Brain microvascular endothelial cell (primary cell): ENCODE results near the gene KCNQ1.

Source experiments
- DNase-seq: peaks from one replicate; pipeline ENCODE4 v3.0.0-alpha.2; 2020
- H3K27ac ChIP-seq: fragments of 250-450 bp; sonication (Bioruptor Pico); 2 replicates; pipeline ENCODE4 v1.5.1; 2020; ENCODE audit warnings: mild to moderate bottlenecking, moderate library complexity
- H3K27me3 ChIP-seq: fragments of 250-450 bp; sonication (Bioruptor Pico); replicated peaks from 2 replicates; pipeline ENCODE4 v1.5.1; 2020; ENCODE audit warnings: mild to moderate bottlenecking
- H3K36me3 ChIP-seq: fragments of 250-450 bp; sonication (Bioruptor Pico); replicated peaks from 2 replicates; pipeline ENCODE4 v1.5.1; 2020; ENCODE audit warnings: mild to moderate bottlenecking
- H3K4me3 ChIP-seq: 2 replicates; pipeline ENCODE4 v1.5.1; 2011; ENCODE audit warnings: low read depth, mild to moderate bottlenecking, control low read depth, low read length, moderate library complexity
- in situ Hi-C: cut with HindIII; loops from 2 replicates; pipeline ENCODE4 v1.10.0; 2017; ENCODE audit warnings: low sequenced_read_pairs, low pct_ligation_motif_present
- TF ChIP-seq, protein P1 (sequence below): IDR thresholded peaks from 2 replicates; pipeline ENCODE4 v1.5.1; 2011; ENCODE audit warnings: low read depth, mild to moderate bottlenecking, moderate library complexity, low read length, control low read depth, inconsistent platforms; ENCODE audit errors: missing control alignments

The KCNQ1 gene

GRCh38 chr11:2888266-2888968 is 443.6 kb downstream of the KCNQ1 start:
- in situ Hi-C loops = no loop called here
- no peak overlapping the region for H3K4me3 ChIP-seq
- H3K27me3 ChIP-seq = peaks cover 6% of the 10 kb centered on the region
- DNase-seq = peak; percentile 84
- no peak overlapping the region for H3K27ac ChIP-seq
- H3K36me3 ChIP-seq = no peaks in the 10 kb centered on the region
- TF ChIP-seq, protein P1, sequence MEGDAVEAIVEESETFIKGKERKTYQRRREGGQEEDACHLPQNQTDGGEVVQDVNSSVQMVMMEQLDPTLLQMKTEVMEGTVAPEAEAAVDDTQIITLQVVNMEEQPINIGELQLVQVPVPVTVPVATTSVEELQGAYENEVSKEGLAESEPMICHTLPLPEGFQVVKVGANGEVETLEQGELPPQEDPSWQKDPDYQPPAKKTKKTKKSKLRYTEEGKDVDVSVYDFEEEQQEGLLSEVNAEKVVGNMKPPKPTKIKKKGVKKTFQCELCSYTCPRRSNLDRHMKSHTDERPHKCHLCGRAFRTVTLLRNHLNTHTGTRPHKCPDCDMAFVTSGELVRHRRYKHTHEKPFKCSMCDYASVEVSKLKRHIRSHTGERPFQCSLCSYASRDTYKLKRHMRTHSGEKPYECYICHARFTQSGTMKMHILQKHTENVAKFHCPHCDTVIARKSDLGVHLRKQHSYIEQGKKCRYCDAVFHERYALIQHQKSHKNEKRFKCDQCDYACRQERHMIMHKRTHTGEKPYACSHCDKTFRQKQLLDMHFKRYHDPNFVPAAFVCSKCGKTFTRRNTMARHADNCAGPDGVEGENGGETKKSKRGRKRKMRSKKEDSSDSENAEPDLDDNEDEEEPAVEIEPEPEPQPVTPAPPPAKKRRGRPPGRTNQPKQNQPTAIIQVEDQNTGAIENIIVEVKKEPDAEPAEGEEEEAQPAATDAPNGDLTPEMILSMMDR = peak; percentile 100

- no peak for DNase-seq
- H3K36me3 ChIP-seq = no peaks in the 10 kb centered on the region
- no peak overlapping the region for H3K27ac ChIP-seq
- TF ChIP-seq, protein P1 = no peak
- H3K27me3 ChIP-seq = no peaks in the 10 kb centered on the region
- in situ Hi-C loops = no loop called here
- H3K4me3 ChIP-seq = no peak overlapping the region
Measured at GRCh38 chr11:2889362-2890273, 444.8 kb downstream of the KCNQ1 start.

- Histone ChIP-seq H3K27me3 (no peaks in the 10 kb centered on the region), H3K36me3 (no peaks in the 10 kb centered on the region), H3K27ac (no peak overlapping the region), H3K4me3 (no peak overlapping the region)
- in situ Hi-C loops = no loop called here
- TF ChIP-seq, protein P1 = no peak
- DNase-seq = no peak
Measured at GRCh38 chr11:2890466-2891294, 445.9 kb downstream of the KCNQ1 start.

DNA sequence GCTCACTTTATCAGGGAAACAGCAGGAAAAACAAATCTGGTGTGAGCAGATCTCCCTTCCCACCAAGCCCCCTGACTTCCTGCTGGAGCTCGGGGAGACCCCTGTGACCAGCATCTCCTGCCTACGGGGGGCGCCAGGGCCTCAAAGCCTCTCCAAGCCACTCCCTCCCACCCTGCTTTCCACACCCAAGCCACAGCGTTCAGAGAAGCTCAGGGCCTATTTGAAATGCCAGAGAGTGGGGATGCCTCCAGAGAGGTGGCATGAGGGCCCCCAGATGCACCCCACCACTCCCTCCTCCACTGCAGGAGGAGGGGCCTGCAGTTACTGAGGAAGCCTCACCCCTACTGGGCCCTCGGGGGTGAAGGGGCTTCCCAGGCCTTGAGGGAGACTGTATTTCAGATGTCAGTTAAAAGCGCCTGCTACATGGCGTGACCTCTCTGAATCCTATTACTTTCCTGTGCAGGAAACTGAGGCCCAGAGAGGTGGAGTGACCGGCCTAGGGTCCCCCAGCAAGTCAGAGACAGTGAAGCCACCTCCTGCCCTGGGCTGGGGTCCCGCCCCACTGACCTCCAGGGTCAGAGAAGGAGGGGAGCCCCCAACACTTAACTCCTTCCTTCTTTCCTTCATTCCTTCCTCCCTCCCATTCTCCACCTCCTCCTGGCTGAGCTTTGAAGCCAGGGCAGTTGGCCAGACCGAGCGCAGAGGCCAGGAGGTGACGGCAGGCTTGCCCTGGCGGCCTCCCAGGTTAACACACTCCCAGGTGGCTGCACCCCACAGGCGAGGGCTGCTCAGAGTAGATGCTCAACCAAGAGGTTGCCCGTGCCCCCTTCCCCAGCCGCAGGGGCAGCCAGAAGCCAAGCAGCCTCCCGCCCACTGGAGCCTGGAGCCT is 446.8 kb downstream of the KCNQ1 start:
- TF ChIP-seq, protein P1 = no peak
- no peak overlapping the region for H3K27ac ChIP-seq
- no peaks in the 10 kb centered on the region for H3K27me3 ChIP-seq
- in situ Hi-C loops = no loop called here
- peak overlapping the region; percentile 53 for H3K4me3 ChIP-seq
- no peak for DNase-seq
- H3K36me3 ChIP-seq = no peaks in the 10 kb centered on the region
